DOHH2 (cell line): Measurements from ENCODE around the gene ZDHHC19.

Experiments
- H3F3A ChIP-seq: fragments of 200-600 bp; sonication (generic), shearing (Covaris generic); 2 replicates; pipeline ENCODE4 v1.6.0; 2016; ENCODE audit warnings: antibody characterized with exemption, mild to moderate bottlenecking; ENCODE audit not compliant: control insufficient read depth, insufficient read depth
- H3K27ac ChIP-seq: fragments of 200-600 bp; sonication (generic); 2 replicates; pipeline ENCODE4 v1.5.1; 2014; ENCODE audit warnings: low read depth, mild to moderate bottlenecking, low read length, moderate library complexity
- H3K27me3 ChIP-seq: fragments of 200-600 bp; sonication (generic); 2 replicates; pipeline ENCODE4 v1.6.1; 2014; ENCODE audit warnings: mild to moderate bottlenecking, low read length, mixed read lengths; ENCODE audit not compliant: control insufficient read depth
- H3K36me3 ChIP-seq: fragments of 200-600 bp; sonication (generic); 2 replicates; pipeline ENCODE4 v1.6.1; 2014; ENCODE audit warnings: mild to moderate bottlenecking, low read length, moderate library complexity, mixed read lengths; ENCODE audit not compliant: control insufficient read depth
- H3K4me1 ChIP-seq: fragments of 200-600 bp; sonication (generic); 2 replicates; pipeline ENCODE4 v1.6.1; 2014; ENCODE audit warnings: mild to moderate bottlenecking, low read length, mixed read lengths; ENCODE audit not compliant: control insufficient read depth
- H3K4me2 ChIP-seq: fragments of 200-600 bp; sonication (generic); 2 replicates; pipeline ENCODE4 v1.6.0; 2014; ENCODE audit warnings: mild to moderate bottlenecking, low read length, moderate library complexity
- H3K4me3 ChIP-seq: fragments of 200-600 bp; sonication (generic); 2 replicates; pipeline ENCODE4 v1.5.1; 2014; ENCODE audit warnings: mild to moderate bottlenecking, low read length, mixed read lengths
- H3K79me2 ChIP-seq: fragments of 200-600 bp; sonication (generic); 2 replicates; pipeline ENCODE4 v1.6.1; 2014; ENCODE audit warnings: mild to moderate bottlenecking, low read length, mixed read lengths; ENCODE audit not compliant: control insufficient read depth
- H3K9me2 ChIP-seq: fragments of 200-600 bp; sonication (generic); replicated peaks from 2 replicates; pipeline ENCODE4 v1.6.1; 2014; ENCODE audit warnings: mild to moderate bottlenecking, low read length, mixed read lengths; ENCODE audit not compliant: control insufficient read depth
- H3K9me3 ChIP-seq: fragments of 200-600 bp; sonication (generic); 2 replicates; pipeline ENCODE4 v1.6.1; 2014; ENCODE audit warnings: antibody characterized with exemption, low read length, mixed read lengths; ENCODE audit not compliant: control insufficient read depth, insufficient read depth
- H4K20me1 ChIP-seq: fragments of 200-600 bp; sonication (generic); 2 replicates; pipeline ENCODE4 v1.6.0; 2014; ENCODE audit warnings: low read depth, mild to moderate bottlenecking, antibody characterized with exemption, low read length, moderate library complexity; ENCODE audit not compliant: control insufficient read depth, insufficient read depth
- EZH2phosphoT487 ChIP-seq: fragments of 200-600 bp; sonication (generic); IDR thresholded peaks from 2 replicates; pipeline ENCODE4 v1.6.1; 2017; ENCODE audit warnings: borderline replicate concordance, mild to moderate bottlenecking, antibody characterized with exemption, low read length, moderate library complexity, mixed read lengths
- TF ChIP-seq, protein P1 (sequence below): fragments of 200-600 bp; sonication (generic); IDR thresholded peaks from one replicate; pipeline ENCODE4 v1.5.1; 2014; ENCODE audit warnings: antibody characterized with exemption, mild to moderate bottlenecking, low read depth, low read length; ENCODE audit not compliant: poor library complexity, severe bottlenecking

Gene ZDHHC19

DNA sequence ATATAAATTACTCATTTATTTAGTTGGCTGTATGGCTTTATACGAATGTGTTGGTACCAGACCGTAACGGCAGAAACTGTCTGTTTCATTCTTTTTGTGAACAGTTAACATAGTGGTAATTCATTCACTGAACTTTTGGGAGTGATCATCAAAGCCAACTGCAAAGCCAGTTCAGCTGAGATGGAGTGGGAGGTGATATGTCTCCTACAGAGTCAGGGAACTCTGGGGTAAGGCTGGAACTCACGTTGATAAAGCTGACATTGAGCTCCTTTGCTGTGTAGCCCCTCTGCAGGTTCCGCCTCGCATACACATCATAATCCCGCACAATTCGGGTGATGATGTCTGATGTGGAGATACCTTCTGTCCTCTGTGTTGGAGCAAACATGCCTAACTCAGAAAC, 30.5 kb upstream of the ZDHHC19 start:
- no peaks in the 10 kb centered on the region for H4K20me1 ChIP-seq

GRCh38 chr3:196240424-196240823, 29.2 kb upstream of the ZDHHC19 start:
- TF ChIP-seq, protein P1, sequence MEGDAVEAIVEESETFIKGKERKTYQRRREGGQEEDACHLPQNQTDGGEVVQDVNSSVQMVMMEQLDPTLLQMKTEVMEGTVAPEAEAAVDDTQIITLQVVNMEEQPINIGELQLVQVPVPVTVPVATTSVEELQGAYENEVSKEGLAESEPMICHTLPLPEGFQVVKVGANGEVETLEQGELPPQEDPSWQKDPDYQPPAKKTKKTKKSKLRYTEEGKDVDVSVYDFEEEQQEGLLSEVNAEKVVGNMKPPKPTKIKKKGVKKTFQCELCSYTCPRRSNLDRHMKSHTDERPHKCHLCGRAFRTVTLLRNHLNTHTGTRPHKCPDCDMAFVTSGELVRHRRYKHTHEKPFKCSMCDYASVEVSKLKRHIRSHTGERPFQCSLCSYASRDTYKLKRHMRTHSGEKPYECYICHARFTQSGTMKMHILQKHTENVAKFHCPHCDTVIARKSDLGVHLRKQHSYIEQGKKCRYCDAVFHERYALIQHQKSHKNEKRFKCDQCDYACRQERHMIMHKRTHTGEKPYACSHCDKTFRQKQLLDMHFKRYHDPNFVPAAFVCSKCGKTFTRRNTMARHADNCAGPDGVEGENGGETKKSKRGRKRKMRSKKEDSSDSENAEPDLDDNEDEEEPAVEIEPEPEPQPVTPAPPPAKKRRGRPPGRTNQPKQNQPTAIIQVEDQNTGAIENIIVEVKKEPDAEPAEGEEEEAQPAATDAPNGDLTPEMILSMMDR, result no peak
- no peak for TF ChIP-seq EZH2phosphoT487
- H3K4me1 ChIP-seq, result no peaks in the 10 kb centered on the region
- no peaks in the 10 kb centered on the region for H3K36me3 ChIP-seq
- no peak overlapping the region for H3K4me2 ChIP-seq
- H3K9me3 ChIP-seq, result no peaks in the 10 kb centered on the region
- H3K4me3 ChIP-seq, result no peak overlapping the region
- no peaks in the 10 kb centered on the region for H3K79me2 ChIP-seq
- H3K9me2 ChIP-seq, result no peaks in the 10 kb centered on the region
- no peaks in the 10 kb centered on the region for H3K27me3 ChIP-seq
- no peaks in the 10 kb centered on the region for H3F3A ChIP-seq
- no peak overlapping the region for H3K27ac ChIP-seq
- H4K20me1 ChIP-seq, result no peaks in the 10 kb centered on the region

More for the DNA sequence above, 30.5 kb upstream of the ZDHHC19 start:
- H3K27me3 ChIP-seq, result no peaks in the 10 kb centered on the region
- no peak overlapping the region for H3K27ac ChIP-seq
- H3F3A ChIP-seq, result no peaks in the 10 kb centered on the region
- no peaks in the 10 kb centered on the region for H3K36me3 ChIP-seq
- H3K4me1 ChIP-seq, result no peaks in the 10 kb centered on the region
- no peak overlapping the region for H3K4me3 ChIP-seq
- H3K79me2 ChIP-seq, result no peaks in the 10 kb centered on the region
- no peak for TF ChIP-seq EZH2phosphoT487
- TF ChIP-seq, protein P1, result no peak
- H3K9me2 ChIP-seq, result no peaks in the 10 kb centered on the region
- H3K4me2 ChIP-seq, result no peak overlapping the region
- no peaks in the 10 kb centered on the region for H3K9me3 ChIP-seq

GRCh38 chr3:196238612-196239560, 27.7 kb upstream of the ZDHHC19 start:
- H3K36me3 ChIP-seq, result no peaks in the 10 kb centered on the region

More at GRCh38 chr3:196238612-196239560, 27.7 kb upstream of the ZDHHC19 start:
- H3K4me1 ChIP-seq, result no peaks in the 10 kb centered on the region
- TF ChIP-seq EZH2phosphoT487, result no peak
- TF ChIP-seq, protein P1, result no peak
- no peaks in the 10 kb centered on the region for H3K9me2 ChIP-seq
- no peak overlapping the region for H3K4me3 ChIP-seq
- no peak overlapping the region for H3K4me2 ChIP-seq
- H3K9me3 ChIP-seq, result no peaks in the 10 kb centered on the region
- no peaks in the 10 kb centered on the region for H3F3A ChIP-seq
- no peaks in the 10 kb centered on the region for H3K27me3 ChIP-seq
- no peaks in the 10 kb centered on the region for H4K20me1 ChIP-seq
- H3K27ac ChIP-seq, result no peak overlapping the region
- no peaks in the 10 kb centered on the region for H3K79me2 ChIP-seq
